KOPT-K1 (cell line): ENCODE results near the gene AXIN2.

Experiments used
- H3K27ac ChIP-seq: fragments of 200-600 bp; sonication (generic); 2 replicates; pipeline ENCODE4 v1.5.1; 2016; ENCODE audit warnings: antibody characterized with exemption, mild to moderate bottlenecking, low read depth, low read length; ENCODE audit not compliant: poor library complexity, severe bottlenecking
- H3K36me3 ChIP-seq: fragments of 200-600 bp; sonication (generic); 2 replicates; pipeline ENCODE4 v1.5.1; 2017; ENCODE audit warnings: antibody characterized with exemption, mild to moderate bottlenecking, low read length, moderate library complexity; ENCODE audit not compliant: insufficient read depth
- H3K9me3 ChIP-seq: fragments of 200-600 bp; sonication (generic); 2 replicates; pipeline ENCODE4 v1.5.1; 2017; ENCODE audit warnings: antibody characterized with exemption, low read length, mild to moderate bottlenecking; ENCODE audit not compliant: insufficient read depth, poor library complexity, severe bottlenecking

The AXIN2 gene

GRCh38 chr17:65537845-65538674 lies 23.4 kb downstream of the AXIN2 start:
- Histone ChIP-seq H3K9me3 (no peaks in the 10 kb centered on the region), H3K36me3 (no peaks in the 10 kb centered on the region), H3K27ac (no peak overlapping the region)

DNA sequence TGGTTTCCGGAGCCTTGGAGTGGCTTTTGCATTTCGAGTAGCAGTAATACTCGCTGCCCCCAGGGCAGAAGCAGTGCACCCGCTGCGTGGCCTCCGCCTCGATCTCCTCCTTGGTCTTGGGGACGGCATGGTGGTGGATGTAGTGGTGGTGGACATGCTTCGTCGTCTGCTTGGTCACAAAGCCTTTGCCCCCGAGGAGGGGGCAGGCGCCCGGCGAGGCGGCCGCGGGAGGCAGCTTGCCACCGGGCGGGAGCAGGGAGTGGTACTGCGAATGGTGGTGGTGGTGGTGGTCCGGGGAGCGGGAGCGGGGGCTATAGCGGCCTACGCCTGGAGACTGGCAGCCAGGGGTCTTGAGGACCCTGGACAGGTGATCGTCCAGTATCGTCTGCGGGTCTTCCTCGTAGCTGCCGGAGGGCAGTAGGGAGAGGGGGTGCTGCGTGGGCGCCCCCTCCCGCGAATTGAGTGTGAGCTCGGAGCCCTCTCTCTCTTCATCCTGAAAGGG lies 24.1 kb downstream of the AXIN2 start:
- Histone ChIP-seq H3K27ac (no peak overlapping the region), H3K36me3 (no peaks in the 10 kb centered on the region), H3K9me3 (no peaks in the 10 kb centered on the region)

DNA sequence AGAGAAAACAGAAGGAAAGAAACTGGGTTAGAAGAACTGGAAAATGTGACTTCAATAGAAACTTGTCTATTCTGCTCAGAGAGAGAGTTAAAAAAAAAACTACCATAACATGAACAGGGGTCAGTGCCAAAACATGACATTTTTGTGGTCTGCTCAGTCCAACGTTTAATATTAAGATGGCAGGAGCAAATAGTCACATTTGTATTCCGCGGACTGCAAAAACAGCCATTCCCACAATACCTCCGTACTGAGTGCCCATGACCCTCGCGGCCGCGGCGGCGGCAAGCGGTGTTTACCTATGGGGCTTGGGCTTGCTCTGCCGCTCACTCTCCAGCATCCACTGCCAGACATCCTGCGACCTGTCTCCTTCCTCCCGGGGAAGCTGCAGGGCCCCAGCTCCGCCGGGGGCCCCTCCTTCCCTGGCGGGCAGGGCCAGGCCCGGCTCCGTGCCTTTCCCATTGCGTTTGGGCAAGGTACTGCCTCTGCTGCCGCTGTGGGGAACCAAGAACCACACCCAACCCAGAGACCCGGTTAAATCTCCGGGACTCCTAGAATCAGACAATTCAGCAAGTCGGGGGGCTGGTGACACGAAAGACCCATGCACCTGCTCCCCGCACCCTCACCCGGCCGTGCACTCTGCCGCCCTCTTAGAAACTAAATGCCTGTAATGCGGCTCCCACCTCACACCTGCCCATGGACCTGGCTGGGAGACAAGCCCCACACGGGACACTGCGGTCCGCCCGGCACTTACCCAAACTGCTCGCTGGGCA lies 24.7 kb downstream of the AXIN2 start:
- Histone ChIP-seq H3K9me3 (no peaks in the 10 kb centered on the region), H3K36me3 (no peaks in the 10 kb centered on the region), H3K27ac (no peak overlapping the region)

DNA sequence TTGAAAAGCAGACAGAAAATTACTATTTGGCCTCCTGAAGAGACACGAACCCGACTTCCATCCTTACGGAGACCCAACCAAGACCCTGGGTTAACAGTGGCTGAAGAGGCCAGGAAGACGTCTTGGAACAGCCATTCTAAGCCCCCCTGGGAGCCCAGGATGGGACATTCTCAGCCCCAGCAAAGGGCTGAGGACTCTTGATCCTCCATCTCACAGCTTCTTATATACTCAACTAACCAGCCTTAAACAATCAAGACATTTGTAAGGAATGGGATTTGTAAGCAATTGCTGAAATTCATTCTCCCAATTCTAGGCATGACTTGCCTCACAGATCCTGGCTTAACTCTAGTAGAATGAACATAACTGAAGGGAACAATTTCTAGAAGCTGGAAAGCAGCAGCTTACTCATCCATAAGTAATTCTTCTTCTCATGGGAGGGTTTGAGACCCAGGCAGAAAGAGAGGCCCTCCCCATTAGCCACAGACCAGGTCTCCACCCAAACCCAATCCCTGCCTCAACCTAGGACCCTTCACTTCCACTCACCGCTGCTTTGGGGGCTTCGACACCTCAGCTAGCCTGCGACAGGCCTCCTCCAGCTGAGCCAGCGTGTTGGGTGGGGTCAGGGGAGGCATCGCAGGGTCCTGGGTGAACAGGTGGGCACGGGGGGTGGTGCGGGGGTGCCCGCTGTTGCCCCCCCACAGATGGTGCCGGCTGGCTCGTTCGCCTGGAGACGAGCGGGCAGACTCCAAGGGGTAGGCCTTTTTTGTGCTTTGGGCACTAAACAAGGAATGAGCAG lies 25.5 kb downstream of the AXIN2 start:
- H3K9me3 ChIP-seq: no peaks in the 10 kb centered on the region
- H3K36me3 ChIP-seq: no peaks in the 10 kb centered on the region
- no peak overlapping the region for H3K27ac ChIP-seq

DNA sequence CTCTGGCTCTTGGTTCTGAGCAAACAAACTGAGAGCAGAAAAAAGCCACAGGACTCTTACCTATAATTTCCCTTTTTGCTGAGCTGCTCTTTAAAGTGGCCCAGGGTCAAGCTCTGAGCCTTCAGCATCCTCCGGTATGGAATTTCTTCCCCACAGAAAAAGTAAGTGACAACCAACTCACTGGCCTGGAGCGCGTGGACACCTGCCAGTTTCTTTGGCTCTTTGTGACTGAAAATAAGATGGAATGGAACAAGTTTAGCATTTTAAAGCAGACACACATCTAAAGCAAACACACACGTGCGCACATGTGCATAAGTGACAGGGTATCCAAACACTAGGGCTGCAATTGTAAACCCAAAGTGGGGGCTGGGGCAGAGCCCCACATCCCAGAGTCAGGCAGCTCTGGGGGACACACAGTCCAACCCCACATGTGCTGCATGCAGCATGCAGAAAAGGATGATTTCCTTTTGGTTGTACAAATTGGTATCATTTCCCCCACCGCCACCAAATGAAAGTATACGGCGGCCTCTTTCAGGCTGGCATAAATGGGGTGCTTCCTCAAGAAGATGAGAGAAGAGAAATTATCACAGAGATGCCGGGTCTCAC lies 27.5 kb downstream of the AXIN2 start:
- Histone ChIP-seq H3K36me3 (no peaks in the 10 kb centered on the region), H3K9me3 (no peaks in the 10 kb centered on the region)

GRCh38 chr17:65533056-65533745 lies 28.2 kb downstream of the AXIN2 start:
- no peaks in the 10 kb centered on the region for H3K36me3 ChIP-seq
- H3K27ac ChIP-seq: no peak overlapping the region
- no peaks in the 10 kb centered on the region for H3K9me3 ChIP-seq

More for the DNA sequence above, 27.5 kb downstream of the AXIN2 start:
- no peak overlapping the region for H3K27ac ChIP-seq

DNA sequence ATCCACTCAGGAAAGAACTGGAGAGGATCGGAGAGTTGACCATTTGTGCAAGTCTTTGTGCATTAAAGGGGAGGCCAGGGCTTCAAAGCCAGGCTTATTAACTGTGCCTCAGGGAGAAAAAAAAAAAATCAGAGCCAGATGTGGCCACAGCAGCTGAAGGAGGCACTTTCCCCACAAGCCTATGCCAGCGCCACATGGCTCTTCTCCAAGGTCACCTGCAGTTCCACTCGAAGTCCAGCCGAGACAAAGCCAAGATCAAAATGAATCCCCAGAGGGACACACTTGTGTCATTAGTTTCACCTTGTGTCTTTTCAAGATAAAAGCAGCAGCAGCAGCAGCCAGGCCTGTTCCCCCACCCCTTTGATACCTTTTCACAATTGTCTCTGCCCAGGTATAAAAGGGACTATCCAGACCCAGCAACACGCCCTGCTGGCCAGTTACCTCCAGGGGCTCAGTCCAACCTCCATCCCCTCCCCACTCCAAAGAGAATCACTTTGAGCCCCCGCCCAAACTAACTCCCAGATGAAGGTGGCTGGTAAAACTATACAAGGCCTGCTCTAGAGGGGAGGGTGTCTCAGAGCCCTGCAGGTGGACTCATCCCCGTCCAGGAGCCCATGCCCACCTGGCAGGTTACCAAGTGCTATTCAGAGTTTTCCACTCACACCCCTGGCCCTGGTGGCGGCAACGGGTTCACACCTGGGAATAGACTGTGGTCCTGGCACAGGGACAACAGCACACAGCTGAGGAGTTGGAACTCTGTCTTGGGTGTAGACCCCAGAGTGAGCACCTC lies 29.2 kb downstream of the AXIN2 start:
- no peaks in the 10 kb centered on the region for H3K9me3 ChIP-seq
- H3K27ac ChIP-seq: no peak overlapping the region
- no peaks in the 10 kb centered on the region for H3K36me3 ChIP-seq

DNA sequence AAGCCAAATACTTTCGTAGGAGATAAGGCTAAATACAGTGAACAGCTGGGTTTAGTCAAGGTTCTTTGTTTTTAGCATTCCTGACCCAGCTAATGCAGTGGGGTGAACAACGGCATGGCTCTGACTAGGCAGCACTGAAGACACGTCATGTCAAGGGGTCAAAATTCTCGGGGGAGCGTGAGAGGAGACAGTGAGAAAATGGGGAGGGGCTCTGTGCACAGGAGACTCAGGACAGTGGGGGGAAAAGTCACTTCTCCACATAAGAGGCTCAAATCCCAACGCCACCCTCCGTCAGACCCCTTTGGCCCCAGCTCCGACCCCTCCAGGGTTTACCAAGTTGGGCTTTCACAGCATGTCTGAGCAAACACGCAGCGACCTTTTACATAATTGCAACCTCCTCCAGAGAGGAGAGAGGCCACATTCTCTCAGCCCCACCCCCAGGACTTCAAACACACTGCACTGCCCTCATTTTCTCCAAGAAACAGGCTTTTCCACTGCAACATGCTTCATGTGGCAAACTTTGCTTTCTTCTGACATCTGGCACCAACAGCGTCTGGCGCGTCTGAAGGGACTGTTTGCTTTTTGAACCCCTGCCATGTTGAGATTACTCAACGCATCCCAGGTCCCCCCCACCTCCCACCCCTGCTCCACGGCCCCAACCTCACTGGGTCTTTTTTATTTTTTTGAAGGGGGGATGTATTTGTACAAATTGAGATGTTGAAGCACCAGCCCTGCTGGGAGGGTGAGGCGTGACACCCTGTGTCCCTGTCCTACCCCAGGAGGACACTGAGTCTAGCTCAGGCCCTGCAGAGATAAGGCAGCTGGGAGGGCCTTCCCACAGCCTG lies 30.0 kb downstream of the AXIN2 start:
- Histone ChIP-seq H3K36me3 (no peaks in the 10 kb centered on the region), H3K9me3 (no peaks in the 10 kb centered on the region), H3K27ac (no peak overlapping the region)

GRCh38 chr17:65530523-65531255 lies 30.8 kb downstream of the AXIN2 start:
- no peak overlapping the region for H3K27ac ChIP-seq
- H3K36me3 ChIP-seq: no peaks in the 10 kb centered on the region
- H3K9me3 ChIP-seq: no peaks in the 10 kb centered on the region

GRCh38 chr17:65529761-65530522 lies 31.5 kb downstream of the AXIN2 start:
- H3K9me3 ChIP-seq: no peaks in the 10 kb centered on the region
- no peaks in the 10 kb centered on the region for H3K36me3 ChIP-seq
- no peak overlapping the region for H3K27ac ChIP-seq

GRCh38 chr17:65529040-65529633 lies 32.3 kb downstream of the AXIN2 start:
- Histone ChIP-seq H3K36me3 (no peaks in the 10 kb centered on the region), H3K27ac (no peak overlapping the region), H3K9me3 (no peaks in the 10 kb centered on the region)
